Endothelial cell of umbilical vein (primary cell): ENCODE data around the gene RAD50. TPM values are rescaled to one million over a fixed set of nuclear protein-coding genes. Genes with fewer than 3 reads are reported as not detected.

Experiments
- BruUV-seq: library from RNA; stranded (reverse); fragments of 400-500 nt; replicated peaks from 2 replicates; lab custom pipeline; 2021; lab: Mats Ljungman, UMichigan
- CTCF ChIA-PET: fragments of 300-600, 350-600 bp; sonication (Branson Sonifier 250); formaldehyde crosslinking; loops from one replicate; lab custom pipeline; 2021; ENCODE audit warnings: antibody characterized with exemption, inconsistent platforms; lab: Charles Lee
- POLR2A ChIA-PET: fragments of 300-600, 350-600 bp; sonication (Branson Sonifier 250); formaldehyde crosslinking; loops from one replicate; lab custom pipeline; 2021; ENCODE audit warnings: antibody characterized with exemption, inconsistent platforms; lab: Charles Lee
- DNase-seq: peaks from one replicate; pipeline ENCODE4 v3.0.0-alpha.2; 2011; ENCODE audit warnings: low read depth, low spot score
- FAIRE-seq: peaks from 2 replicates; lab custom pipeline; 2011; peaks lifted over from hg19 to GRCh38; lab: Jason Lieb, UNC
- H2AFZ ChIP-seq: 2 replicates; pipeline ENCODE4 v1.6.0; 2012; ENCODE audit warnings: low read depth, low read length, control low read depth, inconsistent platforms
- H3K27ac ChIP-seq: 2 replicates; pipeline ENCODE4 v1.5.1; 2011; ENCODE audit warnings: low read depth, mild to moderate bottlenecking, control low read depth, low read length, moderate library complexity; ENCODE audit not compliant: insufficient read depth
- H3K27me3 ChIP-seq, 2 experiments: 2 replicates each; pipeline versions ENCODE4 v1.6.0 to v1.6.1; 2011; ENCODE audit warnings: low read length in 2 of 2, mixed read lengths in 1 of 2; ENCODE audit not compliant: control insufficient read depth in 2 of 2, insufficient read depth in 2 of 2
- H3K36me3 ChIP-seq, 2 experiments: 2 replicates in 1 of 2; 3 replicates in 1 of 2; pipeline ENCODE4 v1.5.1; 2011; ENCODE audit warnings: low read length in 2 of 2, mild to moderate bottlenecking in 1 of 2, moderate library complexity in 1 of 2; ENCODE audit not compliant: control insufficient read depth in 2 of 2, insufficient read depth in 2 of 2; ENCODE audit errors: extremely low read depth in 1 of 2
- H3K4me1 ChIP-seq: 3 replicates; pipeline ENCODE4 v1.5.1; 2011; ENCODE audit warnings: mild to moderate bottlenecking, low read length; ENCODE audit not compliant: control insufficient read depth, insufficient read depth; ENCODE audit errors: extremely low read depth
- H3K4me2 ChIP-seq: 2 replicates; pipeline ENCODE4 v1.6.1; 2011; ENCODE audit warnings: low read length, control low read depth, mixed read lengths; ENCODE audit not compliant: insufficient read depth
- H3K4me3 ChIP-seq, 3 experiments: fragments of 200-600 bp in 1 of 3; sonication (generic), shearing (Covaris generic) in 1 of 3; replicated peaks in 1 of 3; 2 replicates each; pipeline ENCODE4 v1.5.1; 2011 to 2016; ENCODE audit warnings: control low read depth in 3 of 3, low read length in 3 of 3, mild to moderate bottlenecking in 2 of 3, inconsistent platforms in 1 of 3, low read depth in 1 of 3, moderate library complexity in 1 of 3; ENCODE audit not compliant: insufficient read depth in 1 of 3
- H3K79me2 ChIP-seq: 2 replicates; pipeline ENCODE4 v1.6.0; 2012; ENCODE audit warnings: low read length, inconsistent platforms; ENCODE audit not compliant: control insufficient read depth, insufficient read depth
- H3K9ac ChIP-seq: replicated peaks from 2 replicates; pipeline ENCODE3; 2011; ENCODE audit warnings: low read length, control low read depth; ENCODE audit not compliant: insufficient read depth; ENCODE audit errors: extremely low read depth
- H3K9me1 ChIP-seq: replicated peaks from 3 replicates; pipeline ENCODE4 v1.6.0; 2011; ENCODE audit warnings: mild to moderate bottlenecking, low read length; ENCODE audit not compliant: control insufficient read depth, insufficient read depth; ENCODE audit errors: extremely low read depth
- H3K9me3 ChIP-seq: replicated peaks from 2 replicates; pipeline ENCODE4 v1.5.1; 2012; ENCODE audit warnings: low read length, inconsistent platforms; ENCODE audit not compliant: control insufficient read depth, insufficient read depth
- H4K20me1 ChIP-seq: replicated peaks from 2 replicates; pipeline ENCODE3; 2011; ENCODE audit warnings: mild to moderate bottlenecking, low read length; ENCODE audit not compliant: control insufficient read depth, insufficient read depth; ENCODE audit errors: extremely low read depth
- EZH2 ChIP-seq: IDR thresholded peaks from 2 replicates; pipeline ENCODE4 v1.6.1; 2012; ENCODE audit warnings: borderline replicate concordance, low read depth, mild to moderate bottlenecking, moderate library complexity, low read length, inconsistent platforms; ENCODE audit not compliant: severe bottlenecking
- FOS ChIP-seq: IDR thresholded peaks from 2 replicates; pipeline ENCODE4 v1.6.1; 2011; ENCODE audit warnings: mild to moderate bottlenecking, low read length, moderate library complexity, borderline replicate concordance; ENCODE audit not compliant: insufficient read depth
- GATA2 ChIP-seq: IDR thresholded peaks from 2 replicates; pipeline ENCODE4 v1.7.0; 2011; ENCODE audit warnings: low read depth, mild to moderate bottlenecking, moderate library complexity, mixed read lengths, low read length; ENCODE audit not compliant: insufficient read length, insufficient read depth
- JUN ChIP-seq: IDR thresholded peaks from 2 replicates; pipeline ENCODE4 v1.6.1; 2011; ENCODE audit warnings: borderline replicate concordance, low read depth; ENCODE audit not compliant: insufficient read length, insufficient read depth
- MAX ChIP-seq: IDR thresholded peaks from 2 replicates; pipeline ENCODE4 v1.6.1; 2011; ENCODE audit not compliant: insufficient read depth, insufficient read length
- MYC ChIP-seq: IDR thresholded peaks from one replicate; pipeline ENCODE4 v1.6.1; 2011; ENCODE audit warnings: mild to moderate bottlenecking, low read depth, low read length
- POLR2A ChIP-seq: IDR thresholded peaks from 2 replicates; pipeline ENCODE4 v1.6.1; 2012; ENCODE audit warnings: low read depth, mild to moderate bottlenecking, control low read depth, low read length
- POLR2AphosphoS5 ChIP-seq: IDR thresholded peaks from 2 replicates; pipeline ENCODE4 v1.6.1; 2012; ENCODE audit warnings: low read depth, mild to moderate bottlenecking, control low read depth, low read length, moderate library complexity; ENCODE audit not compliant: insufficient read depth
- dilution Hi-C: fragments of 300-500 bp; cut with MboI; formaldehyde crosslinking; loops from one replicate; pipeline ENCODE4 v1.15.0; 2019; ENCODE audit warnings: low sequenced_read_pairs; ENCODE audit not compliant: extremely low pct_ligation_motif_present
- intact Hi-C: fragments of 100-400 bp; cut with micrococcal nuclease; formaldehyde crosslinking; loops from one replicate; pipeline ENCODE4 v1.10.0; 2022
- polyA plus RNA-seq, 4 experiments: library from polyadenylated mRNA; depleted of rRNA in 3 of 4; stranded (reverse) in 3 of 4; unstranded in 1 of 4; fragments of >200 nt; gene quantifications; 2 replicates each; pipeline versions ENCODE4 v1.2.1 to v1.2.3, GENCODE V29; 2011 to 2012; ENCODE audit warnings: missing spikeins in 1 of 4
- total RNA-seq: library from RNA; stranded (reverse); gene quantifications from 2 replicates; pipeline ENCODE4 v1.2.3, GENCODE V29; 2021

RAD50 gene
- total and polyA plus RNA-seq, 2 donors (not counting 3 experiments of a cell fraction or from before 2014, with no cell fraction given), result 6.1 to 20.4 TPM

DNA sequence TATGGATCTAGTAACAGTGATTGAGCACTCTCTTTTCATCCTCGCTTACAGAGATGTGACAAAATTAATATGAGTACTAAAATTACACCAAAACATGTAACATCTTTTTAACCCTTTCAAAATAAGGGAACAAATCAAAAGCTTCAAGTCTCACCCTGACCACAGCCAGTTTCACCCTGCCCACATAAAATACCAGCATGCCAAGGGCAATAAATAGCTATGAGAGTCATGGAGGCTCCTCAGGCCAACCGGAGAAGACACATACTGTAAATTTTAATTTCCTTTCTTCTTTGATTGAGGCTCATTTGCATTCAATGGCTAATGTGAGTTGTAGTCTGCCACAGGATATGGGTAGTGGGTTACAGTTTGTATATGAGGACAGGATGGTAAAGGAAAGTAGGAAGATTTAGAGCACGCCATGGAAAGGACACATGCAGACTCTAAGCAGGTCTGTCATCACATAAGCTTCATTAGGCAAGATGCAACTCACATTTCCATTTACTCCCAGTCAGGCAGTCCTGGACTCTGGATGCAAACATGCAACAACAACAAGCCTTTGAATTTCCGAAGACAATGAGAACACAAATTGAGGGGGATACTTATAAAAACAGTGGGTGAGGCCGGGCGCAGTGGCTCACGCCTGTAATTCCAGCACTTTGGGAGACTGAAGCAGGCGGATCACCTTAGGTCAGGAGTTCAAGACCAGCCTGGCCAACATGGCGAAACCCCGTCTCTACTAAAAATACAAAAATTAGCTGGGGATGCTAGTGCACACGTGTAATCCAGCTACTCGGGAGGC is 128.3 kb downstream of the RAD50 start:
- H3K36me3 ChIP-seq, result no peaks in the 10 kb centered on the region
- dilution Hi-C loops, result no loop called here
- H3K27ac ChIP-seq, result no peak overlapping the region
- intact Hi-C loops, result no loop called here
- no peak for FAIRE-seq
- POLR2A ChIA-PET, result interaction anchor here (0.6 kb wide), 1 partner anchor 131 kb away, joined by 10 read pairs; no protein-coding TSS in a partner anchor
- H3K9me1 ChIP-seq, result no peaks in the 10 kb centered on the region
- no peak for DNase-seq
- H3K9me3 ChIP-seq, result no peaks in the 10 kb centered on the region
- TF ChIP-seq POLR2A (no peak), EZH2 (no peak), JUN (no peak), MYC (no peak), GATA2 (no peak), MAX (no peak), FOS (no peak), POLR2AphosphoS5 (no peak)
- H3K4me2 ChIP-seq, result no peak overlapping the region
- H4K20me1 ChIP-seq, result no peaks in the 10 kb centered on the region
- no peak overlapping the region for H3K4me3 ChIP-seq
- no peak overlapping the region for H3K9ac ChIP-seq
- H3K27me3 ChIP-seq, result no peaks in the 10 kb centered on the region
- no peaks in the 10 kb centered on the region for H3K4me1 ChIP-seq
- H3K79me2 ChIP-seq, result no peaks in the 10 kb centered on the region
- H2AFZ ChIP-seq, result no peak overlapping the region
- no TSS peak for BruUV-seq
- CTCF ChIA-PET, result no interaction called here
